Thoracic aorta (tissue), 2 donors: Measurements from ENCODE around the gene DHDH. TPM values are rescaled to one million over a fixed set of nuclear protein-coding genes. Genes with fewer than 3 reads are reported as not detected.

ENCODE experiments used
- ATAC-seq: fragments of 150-250 bp; one replicate; pipeline ENCODE4 v1.8.0; 2017; ENCODE audit warnings: low read depth; ENCODE audit not compliant: insufficient number of reproducible peaks, low FRiP score
- DNase-seq: peaks from one replicate; pipeline ENCODE4 v3.0.0-alpha.2; 2020; ENCODE audit warnings: low spot score
- H3K27ac ChIP-seq, 2 donors: fragments of 200-600 bp; sonication (generic); 1 replicate in 1 of 2; 2 replicates in 1 of 2; pipeline ENCODE4 v1.5.1; 2016; ENCODE audit warnings: mild to moderate bottlenecking in 2 of 2, moderate library complexity in 2 of 2
- H3K27me3 ChIP-seq: fragments of 200-600 bp; sonication (generic); replicated peaks from 2 replicates; pipeline ENCODE4 v1.6.0; 2016; ENCODE audit warnings: mild to moderate bottlenecking; ENCODE audit not compliant: insufficient read depth
- H3K36me3 ChIP-seq: fragments of 200-600 bp; sonication (generic); one replicate; pipeline ENCODE4 v1.5.1; 2016
- H3K4me1 ChIP-seq, 2 donors: fragments of 200-600 bp; sonication (generic); 1 replicate in 1 of 2; 2 replicates in 1 of 2; pipeline versions ENCODE4 v1.5.1 to v1.6.0; 2016; ENCODE audit warnings: low read depth in 2 of 2, mild to moderate bottlenecking in 1 of 2; ENCODE audit not compliant: control insufficient read depth in 1 of 2
- H3K4me3 ChIP-seq: fragments of 200-600 bp; sonication (generic); 2 replicates; pipeline ENCODE4 v1.5.1; 2016; ENCODE audit warnings: mild to moderate bottlenecking
- H3K9me3 ChIP-seq: fragments of 200-600 bp; sonication (generic); 2 replicates; pipeline ENCODE4 v1.5.1; 2016
- total RNA-seq, 2 donors: library from RNA; depleted of rRNA; stranded (reverse); fragments of >200 nt; gene quantifications; one replicate each; pipeline versions ENCODE4 v1.1.0 to v1.2.3, GENCODE V29; 2016
- TF ChIP-seq, protein P1 (sequence below): fragments of 200-600 bp; sonication (generic); IDR thresholded peaks from one replicate; pipeline ENCODE4 v1.5.1; 2019; ENCODE audit warnings: antibody characterized with exemption

DHDH gene
- total RNA-seq, 2 donors from 2014 or later = 3.7 TPM; not detected in 1

DNA sequence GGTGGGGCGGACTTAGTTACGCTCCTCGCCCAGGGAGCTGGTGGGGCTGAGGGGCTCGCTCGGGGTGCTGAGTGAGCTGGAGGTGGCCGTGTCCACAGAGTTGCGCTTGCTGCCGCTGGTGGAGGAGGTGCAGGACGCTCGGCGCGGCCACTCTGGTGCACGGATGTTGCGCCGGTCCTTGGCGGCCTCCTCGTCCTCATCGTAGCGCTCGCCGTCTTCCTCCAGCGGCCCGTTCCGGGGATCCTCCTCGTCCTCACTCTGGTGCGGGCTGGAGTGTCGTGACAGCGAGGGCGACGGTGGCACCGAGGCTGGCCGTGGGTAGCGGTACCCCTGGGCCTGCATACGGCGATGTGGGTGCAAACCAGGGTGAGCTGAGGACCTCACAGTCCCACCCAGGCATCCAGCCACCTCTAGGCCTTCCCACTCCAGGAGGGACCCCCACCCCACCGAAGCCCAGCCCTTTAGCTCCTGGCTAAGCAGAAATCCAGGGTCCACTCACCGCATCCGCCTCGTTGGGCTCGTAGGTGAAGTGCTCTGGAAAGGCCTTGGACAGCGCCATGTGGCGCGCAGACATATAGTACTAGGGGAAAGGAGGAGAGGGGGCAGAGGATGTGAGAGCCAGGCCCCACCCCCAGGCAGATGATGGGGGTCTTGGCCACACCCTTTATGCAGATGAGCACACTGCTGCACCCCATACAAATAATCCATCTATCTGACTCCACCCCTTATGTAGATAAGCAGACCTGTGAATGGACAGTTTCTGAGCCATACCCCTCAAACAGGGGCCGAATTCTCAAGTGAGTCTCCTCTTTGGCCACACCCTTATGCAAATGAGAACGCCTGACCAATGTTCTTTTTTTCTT lies 36.0 kb downstream of the DHDH start:
- peak overlapping the region; percentile 3 to 83 for H3K27ac ChIP-seq
- DNase-seq = no peak
- peaks cover 53% of the 10 kb centered on the region for H3K36me3 ChIP-seq
- TF ChIP-seq, protein P1, sequence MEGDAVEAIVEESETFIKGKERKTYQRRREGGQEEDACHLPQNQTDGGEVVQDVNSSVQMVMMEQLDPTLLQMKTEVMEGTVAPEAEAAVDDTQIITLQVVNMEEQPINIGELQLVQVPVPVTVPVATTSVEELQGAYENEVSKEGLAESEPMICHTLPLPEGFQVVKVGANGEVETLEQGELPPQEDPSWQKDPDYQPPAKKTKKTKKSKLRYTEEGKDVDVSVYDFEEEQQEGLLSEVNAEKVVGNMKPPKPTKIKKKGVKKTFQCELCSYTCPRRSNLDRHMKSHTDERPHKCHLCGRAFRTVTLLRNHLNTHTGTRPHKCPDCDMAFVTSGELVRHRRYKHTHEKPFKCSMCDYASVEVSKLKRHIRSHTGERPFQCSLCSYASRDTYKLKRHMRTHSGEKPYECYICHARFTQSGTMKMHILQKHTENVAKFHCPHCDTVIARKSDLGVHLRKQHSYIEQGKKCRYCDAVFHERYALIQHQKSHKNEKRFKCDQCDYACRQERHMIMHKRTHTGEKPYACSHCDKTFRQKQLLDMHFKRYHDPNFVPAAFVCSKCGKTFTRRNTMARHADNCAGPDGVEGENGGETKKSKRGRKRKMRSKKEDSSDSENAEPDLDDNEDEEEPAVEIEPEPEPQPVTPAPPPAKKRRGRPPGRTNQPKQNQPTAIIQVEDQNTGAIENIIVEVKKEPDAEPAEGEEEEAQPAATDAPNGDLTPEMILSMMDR = no peak
- H3K4me3 ChIP-seq = no peak overlapping the region
- H3K4me1 ChIP-seq = peaks cover 12 to 35% of the 10 kb centered on the region in 2 donors
- H3K9me3 ChIP-seq = no peaks in the 10 kb centered on the region
- H3K27me3 ChIP-seq = no peaks in the 10 kb centered on the region
- ATAC-seq = no peak

DNA sequence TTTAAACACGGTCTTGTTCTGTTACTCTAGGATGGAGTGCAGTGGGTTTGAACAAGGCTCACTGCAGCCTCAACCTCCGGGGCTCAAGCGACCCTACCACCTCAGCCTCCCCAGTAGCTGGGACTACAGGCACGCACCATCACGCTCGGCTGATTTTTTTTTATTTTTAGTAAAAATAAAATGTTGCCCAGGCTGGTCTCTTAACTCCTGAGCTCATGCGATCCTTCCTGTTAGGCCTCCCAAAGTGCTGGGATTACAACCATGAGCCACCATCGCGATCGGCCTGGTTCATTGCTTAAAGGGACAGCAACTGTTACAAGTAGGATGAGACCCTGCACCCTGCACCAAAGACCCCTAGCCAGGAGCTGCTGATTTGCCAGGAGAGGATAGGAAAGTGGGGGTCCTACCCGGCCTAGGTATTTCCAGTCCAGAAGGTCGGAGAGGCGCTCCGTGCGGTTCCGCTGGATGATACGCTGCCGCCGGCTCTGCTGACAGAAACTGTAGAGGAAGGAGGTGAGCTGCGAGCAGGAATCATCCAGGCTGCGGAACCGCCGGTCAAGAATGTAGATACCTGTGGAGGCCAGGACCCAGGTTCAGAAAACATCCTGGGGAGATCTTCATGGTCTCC lies 36.8 kb downstream of the DHDH start:
- Histone ChIP-seq H3K36me3 (peaks cover 55% of the 10 kb centered on the region), H3K4me3 (no peak overlapping the region), H3K9me3 (no peaks in the 10 kb centered on the region), H3K27me3 (no peaks in the 10 kb centered on the region), H3K27ac (peak overlapping the region in 1 of 2 donors; percentile 58), H3K4me1 (peaks cover 12 to 33% of the 10 kb centered on the region in 2 donors)
- DNase-seq (no peak), ATAC-seq (no peak)
- TF ChIP-seq, protein P1 = no peak

DNA sequence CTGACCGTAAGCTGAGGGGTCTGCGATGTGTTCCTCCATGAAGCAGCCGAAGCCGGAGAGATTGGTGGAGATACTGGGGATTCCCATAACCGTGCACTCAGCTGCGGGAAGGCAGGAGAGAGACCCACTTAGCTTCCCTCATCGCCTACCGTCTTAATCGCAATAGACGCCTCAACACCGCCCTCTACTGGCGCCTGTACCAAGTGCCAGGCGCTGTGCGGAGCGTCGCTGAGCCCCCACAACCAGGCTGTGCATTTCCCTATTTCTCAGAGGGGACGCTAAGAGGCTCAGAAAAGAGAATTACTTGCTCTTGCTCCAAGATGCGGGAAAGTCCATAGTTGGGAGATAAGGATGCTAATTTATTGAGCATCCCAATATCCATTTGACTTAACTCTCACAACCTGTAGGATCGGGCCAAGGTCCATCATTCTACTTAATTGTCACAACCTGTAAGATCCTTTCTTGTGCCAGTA lies 37.5 kb downstream of the DHDH start:
- Histone ChIP-seq H3K4me3 (no peak overlapping the region), H3K36me3 (peaks cover 55% of the 10 kb centered on the region), H3K27ac (peak overlapping the region in 1 of 2 donors; percentile 58), H3K27me3 (no peaks in the 10 kb centered on the region), H3K4me1 (peaks cover 12 to 33% of the 10 kb centered on the region in 2 donors), H3K9me3 (no peaks in the 10 kb centered on the region)
- ATAC-seq (no peak), DNase-seq (no peak)
- TF ChIP-seq, protein P1 = peak; percentile 91

DNA sequence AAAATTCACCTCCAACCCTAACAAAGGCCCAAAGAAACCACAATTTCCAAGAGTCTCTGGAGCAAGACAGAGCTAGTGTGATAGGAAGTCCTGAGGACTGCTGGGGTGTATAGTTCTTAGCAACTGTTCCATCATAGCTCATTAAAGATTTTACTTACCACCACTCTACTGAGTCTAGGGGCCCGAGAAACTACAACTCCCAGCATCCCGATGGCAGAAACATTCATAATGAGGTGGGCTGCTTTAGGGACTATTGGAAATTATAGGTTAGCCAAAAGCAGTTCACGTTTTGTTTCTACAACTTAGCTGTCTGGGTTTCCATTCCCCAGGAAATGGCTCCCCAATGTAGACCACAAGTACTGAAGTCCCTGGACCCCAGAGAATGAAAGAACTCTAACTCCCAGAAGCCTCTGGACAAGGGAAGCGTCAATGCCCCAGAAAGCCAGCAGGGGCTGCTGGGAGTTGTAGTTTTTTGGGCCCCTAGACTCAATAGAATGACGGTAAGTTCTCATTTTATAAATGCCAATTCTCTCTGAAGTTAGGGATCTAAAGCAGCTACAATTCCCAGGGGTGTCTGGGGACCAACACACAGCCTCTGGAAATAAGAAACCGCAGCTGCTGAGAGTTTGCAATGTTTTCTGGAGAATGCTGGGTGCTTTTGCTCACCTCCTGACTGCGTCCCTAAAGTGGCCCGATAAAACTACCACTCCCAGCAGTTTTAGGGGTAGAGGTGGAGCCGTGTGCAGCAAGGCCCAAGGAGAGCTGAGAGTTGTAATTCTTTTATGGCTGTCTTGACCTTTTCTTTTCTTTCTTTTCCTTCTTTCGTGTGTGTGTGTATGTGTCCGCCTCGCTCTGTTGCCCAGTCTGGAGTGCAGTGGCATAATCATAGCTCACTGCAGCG lies 42.7 kb downstream of the DHDH start:
- Histone ChIP-seq H3K9me3 (no peaks in the 10 kb centered on the region), H3K27ac (peak overlapping the region; percentile 5 to 38), H3K4me1 (peaks cover 16 to 27% of the 10 kb centered on the region in 2 donors), H3K27me3 (no peaks in the 10 kb centered on the region), H3K4me3 (no peak overlapping the region), H3K36me3 (peaks cover 42% of the 10 kb centered on the region)
- TF ChIP-seq, protein P1 = peak; percentile 29
- ATAC-seq (no peak), DNase-seq (no peak)
